Ectodermal cell (in vitro differentiated cells): ENCODE results near the gene ZNF691.
"Not testable (repeated sequence)": the region's sequence is repeated elsewhere in the genome, so short reads cannot be mapped to it uniquely, and the experiment has no call there.

Experiments
- H3K27ac ChIP-seq: 2 replicates; pipeline ENCODE4 v1.7.0; 2013; ENCODE audit warnings: mild to moderate bottlenecking, low read depth, low read length; ENCODE audit not compliant: insufficient read depth, poor library complexity, severe bottlenecking
- H3K27me3 ChIP-seq: 2 replicates; pipeline ENCODE4 v1.7.0; 2013; ENCODE audit warnings: mild to moderate bottlenecking, low read length; ENCODE audit not compliant: insufficient read depth, control insufficient read depth, poor library complexity, severe bottlenecking
- H3K36me3 ChIP-seq: one replicate; pipeline ENCODE4 v1.7.0; 2013; ENCODE audit warnings: low read length; ENCODE audit not compliant: control insufficient read depth, insufficient read depth
- H3K4me1 ChIP-seq: one replicate; pipeline ENCODE4 v1.7.0; 2013; ENCODE audit warnings: low read length; ENCODE audit not compliant: control insufficient read depth, insufficient read depth
- H3K4me3 ChIP-seq: 2 replicates; pipeline ENCODE4 v1.7.0; 2013; ENCODE audit warnings: low read depth, low read length, control low read depth; ENCODE audit not compliant: insufficient read depth
- H3K9me3 ChIP-seq: 2 replicates; pipeline ENCODE4 v1.7.0; 2013; ENCODE audit warnings: mild to moderate bottlenecking, low read length, moderate library complexity; ENCODE audit not compliant: control insufficient read depth
- WGBS, 2 experiments: methylation state at CpG; one replicate each; pipeline ENCODE4 v1.1.7; 2013; ENCODE audit warnings: missing lambda C conversion rate in 2 of 2; 5-methylcytosine and 5-hydroxymethylcytosine counted together

The ZNF691 gene

GRCh38 chr1:42877380-42877779 lies 31.0 kb downstream of the ZNF691 start:
- no peak overlapping the region for H3K4me3 ChIP-seq
- 75 to 85% methylated on average over 2 of the region's 2 CpGs for WGBS, 2 experiments
- H3K36me3 ChIP-seq = no peaks in the 10 kb centered on the region
- H3K9me3 ChIP-seq = peaks cover 3% of the 10 kb centered on the region
- no peaks in the 10 kb centered on the region for H3K27me3 ChIP-seq
- H3K4me1 ChIP-seq = no peaks in the 10 kb centered on the region
- H3K27ac ChIP-seq = no peak overlapping the region

- Histone ChIP-seq H3K27ac (no peak overlapping the region), H3K4me3 (no peak overlapping the region), H3K9me3 (peaks cover 3% of the 10 kb centered on the region), H3K4me1 (no peaks in the 10 kb centered on the region), H3K36me3 (no peaks in the 10 kb centered on the region), H3K27me3 (no peaks in the 10 kb centered on the region)
- 83 to 84% methylated on average over 4 of the region's 4 CpGs for WGBS, 2 experiments
Observed at GRCh38 chr1:42880384-42880783, 34.0 kb downstream of the ZNF691 start.

- WGBS, 2 experiments = 88% methylated on average over 16 of the region's 16 CpGs
- Histone ChIP-seq H3K27me3 (no peaks in the 10 kb centered on the region), H3K9me3 (no peaks in the 10 kb centered on the region), H3K4me1 (no peaks in the 10 kb centered on the region), H3K36me3 (no peaks in the 10 kb centered on the region), H3K27ac (no peak overlapping the region), H3K4me3 (no peak overlapping the region)
Observed at GRCh38 chr1:42886046-42886739, 39.8 kb downstream of the ZNF691 start.

GRCh38 chr1:42886800-42887199 lies 40.4 kb downstream of the ZNF691 start:
- no peaks in the 10 kb centered on the region for H3K27me3 ChIP-seq
- no peaks in the 10 kb centered on the region for H3K36me3 ChIP-seq
- no peaks in the 10 kb centered on the region for H3K9me3 ChIP-seq
- H3K27ac ChIP-seq = no peak overlapping the region
- H3K4me1 ChIP-seq = peaks cover 5% of the 10 kb centered on the region
- 95 to 96% methylated on average over 21 of the region's 21 CpGs for WGBS, 2 experiments
- no peak overlapping the region for H3K4me3 ChIP-seq

GRCh38 chr1:42887366-42887765 lies 41.0 kb downstream of the ZNF691 start:
- peaks cover 8% of the 10 kb centered on the region for H3K4me1 ChIP-seq
- H3K4me3 ChIP-seq = no peak overlapping the region
- no peaks in the 10 kb centered on the region for H3K27me3 ChIP-seq
- no peak overlapping the region for H3K27ac ChIP-seq
- H3K36me3 ChIP-seq = no peaks in the 10 kb centered on the region
- WGBS, 2 experiments = 91 to 92% methylated on average over 20 of the region's 20 CpGs
- H3K9me3 ChIP-seq = no peaks in the 10 kb centered on the region

- no peak overlapping the region for H3K27ac ChIP-seq
- no peaks in the 10 kb centered on the region for H3K36me3 ChIP-seq
- no peak overlapping the region for H3K4me3 ChIP-seq
- H3K27me3 ChIP-seq = no peaks in the 10 kb centered on the region
- H3K4me1 ChIP-seq = peaks cover 8% of the 10 kb centered on the region
- H3K9me3 ChIP-seq = no peaks in the 10 kb centered on the region
- 93 to 94% methylated on average over 31 of the region's 31 CpGs for WGBS, 2 experiments
Observed at GRCh38 chr1:42888013-42888633, 41.7 kb downstream of the ZNF691 start.

- Histone ChIP-seq H3K9me3 (no peaks in the 10 kb centered on the region), H3K27me3 (no peaks in the 10 kb centered on the region), H3K27ac (no peak overlapping the region), H3K4me1 (peaks cover 8% of the 10 kb centered on the region), H3K36me3 (no peaks in the 10 kb centered on the region), H3K4me3 (no peak overlapping the region)
- 69 to 72% methylated on average over 4 of the region's 4 CpGs for WGBS, 2 experiments
Observed at GRCh38 chr1:42889264-42889663, 42.9 kb downstream of the ZNF691 start.

GRCh38 chr1:42891465-42892138 lies 45.2 kb downstream of the ZNF691 start:
- peaks cover 8% of the 10 kb centered on the region for H3K4me1 ChIP-seq
- H3K27me3 ChIP-seq = no peaks in the 10 kb centered on the region
- H3K36me3 ChIP-seq = no peaks in the 10 kb centered on the region
- H3K27ac ChIP-seq = no peak overlapping the region
- H3K4me3 ChIP-seq = no peak overlapping the region
- no peaks in the 10 kb centered on the region for H3K9me3 ChIP-seq
- 63 to 65% methylated on average over 5 of the region's 5 CpGs for WGBS, 2 experiments

GRCh38 chr1:42899960-42900359 lies 53.5 kb downstream of the ZNF691 start:
- H3K36me3 ChIP-seq, H3K27ac ChIP-seq, H3K4me1 ChIP-seq, H3K4me3 ChIP-seq, H3K27me3 ChIP-seq, H3K9me3 ChIP-seq: not testable (repeated sequence)
- 92 to 96% methylated on average over 4 of the region's 4 CpGs for WGBS, 2 experiments
